ENCODE data around the gene TRMT10B. TPM values are rescaled to one million over a fixed set of nuclear protein-coding genes. Genes with fewer than 3 reads are reported as not detected.

TRMT10B gene
- total RNA-seq, 2 experiments from 2014 or later = 2.8 TPM; not detected in 1

DNA sequence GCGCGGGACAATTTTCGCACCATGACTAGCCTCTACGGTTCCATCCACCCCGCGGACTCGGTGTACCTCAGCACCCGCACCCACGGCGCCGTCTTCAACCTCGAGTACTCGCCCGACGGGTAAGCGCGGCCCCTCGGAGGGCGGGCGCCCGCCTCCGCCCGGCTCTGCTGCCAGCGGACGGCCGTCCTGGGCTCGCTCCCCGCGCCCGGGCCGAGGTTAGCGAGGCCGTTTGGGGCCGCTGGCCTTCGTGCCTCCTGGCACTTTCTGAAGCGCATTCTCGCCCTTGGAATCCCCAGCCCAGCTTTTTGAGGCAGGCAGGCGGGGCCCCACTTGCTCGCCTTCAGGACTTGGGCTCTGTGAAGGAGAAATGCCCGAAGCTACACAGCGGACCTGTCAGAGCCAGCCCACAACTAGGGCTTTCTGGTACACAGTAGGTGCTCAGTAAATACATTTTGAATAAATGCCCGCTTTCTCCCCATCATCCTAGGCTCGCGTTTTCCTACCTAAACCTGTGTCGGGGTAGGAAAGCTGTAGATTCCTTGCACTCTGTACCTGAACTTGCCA, 47.8 kb downstream of the TRMT10B start:
- Histone ChIP-seq H3K4me1 (ENCODE audit: insufficient read depth, low read length, poor library complexity, severe bottlenecking) (peaks cover 27% of the 10 kb centered on the region), H2AFZ (ENCODE audit: low read length) (peak overlapping the region; percentile 80), H3K36me3 (ENCODE audit: insufficient read depth, low read length) (peaks cover 19% of the 10 kb centered on the region), H3K4me3 (ENCODE audit: low read depth, low read length, poor library complexity, severe bottlenecking) (peak overlapping the region; percentile 93), H3K4me2 (ENCODE audit: low read length) (peak overlapping the region; percentile 95), H3K9me2 (ENCODE audit: insufficient read depth, low read length) (no peaks in the 10 kb centered on the region), H3K9me3 (ENCODE audit: low read length) (no peaks in the 10 kb centered on the region), H3K27ac (ENCODE audit: low read depth, low read length, poor library complexity, severe bottlenecking) (peak overlapping the region; percentile 69), H3K79me2 (ENCODE audit: insufficient read depth, low read depth, low read length) (peaks cover 40% of the 10 kb centered on the region), H4K20me1 (ENCODE audit: insufficient read depth, low read length) (peaks cover 16% of the 10 kb centered on the region)
- ChIA-PET POLR2A (interaction anchor here (0.5 to 1.7 kb wide), 6 partner anchors 11 to 52 kb away, joined by 3 to 8 read pairs (median 4); partner anchors contain the start of gene EXOSC3), CTCF (ENCODE audit: unreplicated experiment) (interaction anchor here (0.6 kb wide), 2 partner anchors 11 to 18 kb away, joined by 3 to 7 read pairs; no protein-coding TSS in a partner anchor)
- intact Hi-C loops (cut with micrococcal nuclease; ENCODE audit: unreplicated experiment) = loop anchor here (5.0 kb wide), 1 partner anchor 209 kb away; the partner anchor contains the start of gene TOMM5
- TF ChIP-seq, protein P1, sequence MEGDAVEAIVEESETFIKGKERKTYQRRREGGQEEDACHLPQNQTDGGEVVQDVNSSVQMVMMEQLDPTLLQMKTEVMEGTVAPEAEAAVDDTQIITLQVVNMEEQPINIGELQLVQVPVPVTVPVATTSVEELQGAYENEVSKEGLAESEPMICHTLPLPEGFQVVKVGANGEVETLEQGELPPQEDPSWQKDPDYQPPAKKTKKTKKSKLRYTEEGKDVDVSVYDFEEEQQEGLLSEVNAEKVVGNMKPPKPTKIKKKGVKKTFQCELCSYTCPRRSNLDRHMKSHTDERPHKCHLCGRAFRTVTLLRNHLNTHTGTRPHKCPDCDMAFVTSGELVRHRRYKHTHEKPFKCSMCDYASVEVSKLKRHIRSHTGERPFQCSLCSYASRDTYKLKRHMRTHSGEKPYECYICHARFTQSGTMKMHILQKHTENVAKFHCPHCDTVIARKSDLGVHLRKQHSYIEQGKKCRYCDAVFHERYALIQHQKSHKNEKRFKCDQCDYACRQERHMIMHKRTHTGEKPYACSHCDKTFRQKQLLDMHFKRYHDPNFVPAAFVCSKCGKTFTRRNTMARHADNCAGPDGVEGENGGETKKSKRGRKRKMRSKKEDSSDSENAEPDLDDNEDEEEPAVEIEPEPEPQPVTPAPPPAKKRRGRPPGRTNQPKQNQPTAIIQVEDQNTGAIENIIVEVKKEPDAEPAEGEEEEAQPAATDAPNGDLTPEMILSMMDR (conservative IDR thresholded peaks at IDR 0.05; ENCODE audit: low read length) = no peak
- no peak for TF ChIP-seq EZH2phosphoT487 (IDR thresholded peaks at IDR 0.05; ENCODE audit: borderline replicate concordance, low read depth, low read length)
- peak; percentile 52 for DNase-seq (ENCODE audit: low spot score)
- BruUV-seq (replicated peaks) = no TSS peak

DNA sequence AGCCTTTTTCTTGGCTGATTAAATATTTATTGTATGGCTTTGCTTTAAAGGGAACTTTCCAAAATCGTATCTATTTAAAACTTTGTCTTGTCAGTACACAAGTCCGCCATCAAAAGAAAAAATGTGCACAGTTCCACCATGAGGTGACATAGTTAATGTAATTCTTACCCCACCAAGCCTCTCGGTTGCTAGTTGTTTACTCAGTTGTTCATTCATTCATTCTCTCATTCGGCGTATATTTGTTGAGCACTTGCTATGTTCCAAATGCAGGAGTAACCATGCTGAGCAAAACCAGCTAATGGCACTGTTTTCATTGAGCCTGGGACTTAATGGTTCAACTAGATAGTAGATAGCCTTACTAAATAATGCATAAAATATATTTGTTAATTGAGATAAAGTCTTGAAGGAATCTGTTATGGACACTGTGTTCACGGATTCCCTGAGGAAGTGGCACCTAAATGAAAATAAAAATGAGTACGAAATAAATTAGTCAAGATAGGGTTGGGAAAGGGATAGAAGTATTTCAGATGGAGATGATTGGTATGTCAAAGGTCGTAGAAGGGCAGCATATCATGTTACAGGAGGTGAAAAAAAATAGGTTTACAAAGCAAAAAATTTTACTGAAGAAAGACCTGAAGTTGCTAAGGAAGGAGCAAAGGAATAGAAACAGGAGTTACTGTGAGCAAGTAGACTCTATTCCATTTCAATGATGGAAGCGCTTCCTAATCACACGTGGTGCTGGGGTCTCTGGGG, 48.5 kb downstream of the TRMT10B start:
- Histone ChIP-seq H3K79me2 (ENCODE audit: insufficient read depth, low read depth, low read length) (peaks cover 47% of the 10 kb centered on the region), H4K20me1 (ENCODE audit: insufficient read depth, low read length) (peaks cover 16% of the 10 kb centered on the region), H3K27ac (ENCODE audit: low read depth, low read length, poor library complexity, severe bottlenecking) (peak overlapping the region; percentile 69), H3K4me1 (ENCODE audit: insufficient read depth, low read length, poor library complexity, severe bottlenecking) (peaks cover 27% of the 10 kb centered on the region), H3K9me2 (ENCODE audit: insufficient read depth, low read length) (no peaks in the 10 kb centered on the region), H3K9me3 (ENCODE audit: low read length) (no peaks in the 10 kb centered on the region), H3K36me3 (ENCODE audit: insufficient read depth, low read length) (peaks cover 23% of the 10 kb centered on the region), H2AFZ (ENCODE audit: low read length) (0 out of 2 replicates have a peak overlapping the region, but pooled peaks have one; percentile 80), H3K4me3 (ENCODE audit: low read depth, low read length, poor library complexity, severe bottlenecking) (peak overlapping the region; percentile 93), H3K4me2 (ENCODE audit: low read length) (peak overlapping the region; percentile 95)
- ChIA-PET CTCF (ENCODE audit: unreplicated experiment) (no interaction called here), POLR2A (interaction anchor here (0.6 to 1.7 kb wide), 2 partner anchors 10 to 18 kb away, joined by 3 to 8 read pairs; partner anchors contain the start of gene EXOSC3)
- TF ChIP-seq, protein P1 (conservative IDR thresholded peaks at IDR 0.05; ENCODE audit: low read length) = no peak
- no peak for TF ChIP-seq EZH2phosphoT487 (IDR thresholded peaks at IDR 0.05; ENCODE audit: borderline replicate concordance, low read depth, low read length)
- TSS peak; percentile 76 for BruUV-seq (replicated peaks)
- DNase-seq (ENCODE audit: low spot score) = peak; percentile 31
- intact Hi-C loops (cut with micrococcal nuclease; ENCODE audit: unreplicated experiment) = loop anchor here (5.0 kb wide), 1 partner anchor 210 kb away; the partner anchor contains the start of gene TOMM5

Measured in OCI-LY7 (cell line).